GM11168 (cell line): ENCODE results near the gene AMBRA1.

Experiments
- in situ Hi-C: fragments of 300-500 bp; cut with MboI; formaldehyde crosslinking; loops from one replicate; pipeline ENCODE4 v1.12.0; 2022; ENCODE audit warnings: low sequenced_read_pairs; ENCODE audit not compliant: unreplicated experiment

The AMBRA1 gene

GRCh38 chr11:46388619-46389449 lies 205.0 kb downstream of the AMBRA1 start:
- in situ Hi-C loops = no loop called here

GRCh38 chr11:46387919-46388618 lies 205.8 kb downstream of the AMBRA1 start:
- in situ Hi-C loops = no loop called here

GRCh38 chr11:46387456-46387855 lies 206.4 kb downstream of the AMBRA1 start:
- in situ Hi-C loops = no loop called here

- in situ Hi-C loops = no loop called here
Observed at GRCh38 chr11:46386674-46387073, 207.1 kb downstream of the AMBRA1 start.

GRCh38 chr11:46386005-46386578 lies 207.7 kb downstream of the AMBRA1 start:
- in situ Hi-C loops = no loop called here

- in situ Hi-C loops = no loop called here
Observed at GRCh38 chr11:46385169-46386004, 208.4 kb downstream of the AMBRA1 start.

GRCh38 chr11:46383974-46384701 lies 209.7 kb downstream of the AMBRA1 start:
- in situ Hi-C loops = no loop called here

- in situ Hi-C loops = no loop called here
Observed at GRCh38 chr11:46383404-46383758, 210.4 kb downstream of the AMBRA1 start.

- in situ Hi-C loops = no loop called here
Observed at GRCh38 chr11:46382646-46383403, 211.0 kb downstream of the AMBRA1 start.

GRCh38 chr11:46381819-46382645 lies 211.8 kb downstream of the AMBRA1 start:
- in situ Hi-C loops = no loop called here

- in situ Hi-C loops = no loop called here
Observed at GRCh38 chr11:46381048-46381818, 212.6 kb downstream of the AMBRA1 start, which contains the start of gene MDK. Gene MDK (plus strand): TSS chr11:46381669. CDS start chr11:46382058, 389 bp downstream.

- in situ Hi-C loops = no loop called here
Observed at GRCh38 chr11:46380340-46381047, 213.3 kb downstream of the AMBRA1 start.

GRCh38 chr11:46379482-46380293 lies 214.1 kb downstream of the AMBRA1 start:
- in situ Hi-C loops = loop anchor here (10.0 kb wide), 1 partner anchor 145 kb away; no protein-coding TSS in a partner anchor

GRCh38 chr11:46378811-46379481 lies 214.9 kb downstream of the AMBRA1 start:
- in situ Hi-C loops = loop anchor here (10.0 kb wide), 1 partner anchor 146 kb away; no protein-coding TSS in a partner anchor

- in situ Hi-C loops = loop anchor here (10.0 kb wide), 1 partner anchor 147 kb away; no protein-coding TSS in a partner anchor
Observed at GRCh38 chr11:46378296-46378695, 215.5 kb downstream of the AMBRA1 start.
